Cardiac septum (tissue), 1 donor: ENCODE measurements around the gene KLHL42. TPM values are rescaled to one million over a fixed set of nuclear protein-coding genes. Genes with fewer than 3 reads are reported as not detected.
"Not testable (repeated sequence)": the region's sequence is repeated elsewhere in the genome, so short reads cannot be mapped to it uniquely, and the experiment has no call there.

Experiments used
- DNase-seq: peaks from one replicate; pipeline ENCODE4 v3.0.0-alpha.2; 2020; ENCODE audit warnings: low spot score
- intact Hi-C: fragments of 100-400 bp; cut with DNase I; formaldehyde crosslinking; loops from one replicate; pipeline ENCODE4 v1.14.0; 2022
- total RNA-seq: library from RNA; stranded (reverse); fragmentation: NEBNext Ultra II Directional; extraction: Animal tissue kit (Norgen Biotek cat#: 25700); gene quantifications from one replicate; pipeline ENCODE4 v1.2.1, GENCODE V29; 2021
- donor health status: DM: no; HTN: no; CAD: no.

The KLHL42 gene
- total RNA-seq, 1 donor from 2014 or later = 10.3 TPM

GRCh38 chr12:27844366-27845090 is 64.5 kb downstream of the KLHL42 start:
- intact Hi-C loops = no loop called here
- no peak for DNase-seq

GRCh38 chr12:27845187-27845586 is 65.2 kb downstream of the KLHL42 start:
- intact Hi-C loops = no loop called here

GRCh38 chr12:27845706-27846105 is 65.7 kb downstream of the KLHL42 start:
- intact Hi-C loops, DNase-seq: not testable (repeated sequence)

More at GRCh38 chr12:27845187-27845586, 65.2 kb downstream of the KLHL42 start:
- DNase-seq = no peak

- intact Hi-C loops, DNase-seq: not testable (repeated sequence)
These were observed 67.3 kb downstream of the KLHL42 start for GRCh38 chr12:27847293-27847692.

- intact Hi-C loops = no loop called here
- DNase-seq = no peak
These were observed 71.3 kb downstream of the KLHL42 start for GRCh38 chr12:27851311-27851710.

- intact Hi-C loops = no loop called here
- DNase-seq = no peak
These were observed 72.1 kb downstream of the KLHL42 start for GRCh38 chr12:27852117-27852516.

Other genes starting within 250 kb of the KLHL42 start
- gene REP15, start 83.8 kb upstream of the KLHL42 start, total RNA-seq = 3.6 TPM
- 51.5 TPM for gene MRPS35, start 69.4 kb upstream of the KLHL42 start, total RNA-seq
- not detected for gene MANSC4, start within 50 bp of the KLHL42 start, total RNA-seq
- 1.9 TPM for gene PTHLH, start 192.5 kb downstream of the KLHL42 start, total RNA-seq